Fibroblast of villous mesenchyme (primary cell): Measurements from ENCODE around the gene PFKFB3. TPM values are rescaled to one million over a fixed set of nuclear protein-coding genes. Genes with fewer than 3 reads are reported as not detected.

Experiments
- DNase-seq: peaks from one replicate; pipeline ENCODE4 v3.0.0-alpha.2; 2010; ENCODE audit warnings: low read depth
- H3K4me3 ChIP-seq: 2 replicates; pipeline ENCODE4 v1.5.1; 2011; ENCODE audit warnings: low read depth, mild to moderate bottlenecking, low read length
- CTCF ChIP-seq: IDR thresholded peaks from 2 replicates; pipeline ENCODE4 v1.5.1; 2012; ENCODE audit warnings: low read depth, mild to moderate bottlenecking, low read length; ENCODE audit not compliant: insufficient read depth
- total RNA-seq: library from RNA; depleted of rRNA; stranded (reverse); fragments of >200 nt; gene quantifications from 2 replicates; pipeline ENCODE4 v1.2.3, GENCODE V29; 2012

The PFKFB3 gene
- total RNA-seq, 1 donor, result 44.9 TPM

- no peak for DNase-seq
- no peak for TF ChIP-seq CTCF
- no peak overlapping the region for H3K4me3 ChIP-seq
Measured at GRCh38 chr10:6256439-6256838, 53.7 kb downstream of the PFKFB3 start.

GRCh38 chr10:6259153-6259552, 56.4 kb downstream of the PFKFB3 start:
- no peak overlapping the region for H3K4me3 ChIP-seq
- DNase-seq, result no peak
- no peak for TF ChIP-seq CTCF

- no peak for TF ChIP-seq CTCF
- H3K4me3 ChIP-seq, result no peak overlapping the region
- DNase-seq, result no peak
Measured at GRCh38 chr10:6260843-6261242, 58.1 kb downstream of the PFKFB3 start.

- TF ChIP-seq CTCF, result no peak
- no peak for DNase-seq
- no peak overlapping the region for H3K4me3 ChIP-seq
Measured at GRCh38 chr10:6267941-6268340, 65.2 kb downstream of the PFKFB3 start.

GRCh38 chr10:6269432-6269831, 66.7 kb downstream of the PFKFB3 start:
- no peak overlapping the region for H3K4me3 ChIP-seq
- DNase-seq, result no peak
- TF ChIP-seq CTCF, result no peak

- TF ChIP-seq CTCF, result no peak
Measured at GRCh38 chr10:6269953-6270867, 67.5 kb downstream of the PFKFB3 start.

More at GRCh38 chr10:6269953-6270867, 67.5 kb downstream of the PFKFB3 start:
- no peak overlapping the region for H3K4me3 ChIP-seq
- DNase-seq, result peak; percentile 24
